HG02623 (cell line): ENCODE results near the gene CCL28.
A peak's percentile ranks its signal among the peaks of the same experiment; 100 is the strongest.
"Not testable (repeated sequence)": the region's sequence is repeated elsewhere in the genome, so short reads cannot be mapped to it uniquely, and the experiment has no call there.

Source experiments
- ATAC-seq: cut with Tn5 transposase; IDR thresholded peaks from one replicate; pipeline ENCODE4 v1.9.1; 2021; ENCODE audit warnings: moderate library complexity; ENCODE audit not compliant: unreplicated experiment

Gene CCL28

DNA sequence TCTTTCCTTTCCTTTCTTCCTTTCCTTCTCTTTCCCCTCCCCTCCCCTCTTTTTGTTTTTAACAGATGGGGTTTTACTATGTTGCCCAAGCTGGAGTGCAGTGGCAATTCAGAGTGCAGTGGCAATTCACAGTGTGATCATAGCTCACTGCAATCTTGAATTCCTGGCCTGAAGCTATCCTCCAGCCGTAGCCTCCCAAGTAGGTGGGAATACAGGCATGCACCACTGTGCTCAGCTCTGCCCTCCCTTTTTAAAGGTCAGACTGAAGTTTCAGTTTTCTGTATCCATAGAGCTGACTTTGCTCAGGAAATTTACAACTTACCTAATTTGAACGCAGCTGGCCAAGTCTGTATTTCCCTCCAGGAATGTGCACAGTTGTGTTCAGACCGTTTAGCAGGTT, 696 bp downstream of the CCL28 start:
- ATAC-seq: no peak

DNA sequence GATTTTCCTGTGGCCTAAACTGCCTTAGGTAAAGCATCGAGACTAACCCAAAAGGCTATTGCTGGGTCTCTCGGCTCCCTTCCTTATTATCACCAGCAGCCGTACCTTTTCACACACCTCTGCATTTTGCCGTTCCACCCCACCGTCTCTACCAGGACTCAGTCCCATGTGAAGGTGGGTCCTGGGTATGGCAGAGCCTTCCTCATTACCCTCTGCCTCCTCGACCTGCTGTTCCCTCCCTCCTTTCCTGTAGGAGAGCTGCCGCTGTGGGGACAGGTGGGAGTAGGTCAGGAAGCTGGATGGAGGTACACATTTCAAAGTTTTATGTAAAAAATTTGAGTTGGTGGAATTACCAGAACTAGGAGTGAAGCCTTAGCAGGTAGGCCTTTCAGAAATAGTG, 1.8 kb downstream of the CCL28 start:
- ATAC-seq: no peak

DNA sequence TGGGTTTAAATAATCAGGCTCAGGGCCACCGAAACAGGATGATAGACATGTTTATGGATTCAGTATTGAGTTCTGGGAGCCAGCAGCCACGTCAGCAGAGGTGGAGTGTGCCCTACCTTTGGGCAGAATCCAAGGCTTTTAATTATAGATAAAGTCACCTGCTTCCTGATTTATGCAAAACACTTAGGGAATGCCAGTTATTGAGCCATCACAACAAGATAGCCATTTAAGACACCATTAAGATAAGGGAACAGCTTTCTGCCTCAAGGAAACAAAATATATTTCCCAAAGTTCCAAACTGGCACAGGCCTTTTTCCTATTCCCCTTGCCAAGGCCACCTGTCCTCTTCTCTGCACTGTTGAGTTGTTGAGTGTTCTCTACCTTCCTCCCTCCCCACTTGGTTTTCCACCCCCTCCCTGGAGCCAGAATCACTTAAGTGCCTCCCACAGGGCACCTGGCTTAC, 2.4 kb downstream of the CCL28 start:
- no peak for ATAC-seq

DNA sequence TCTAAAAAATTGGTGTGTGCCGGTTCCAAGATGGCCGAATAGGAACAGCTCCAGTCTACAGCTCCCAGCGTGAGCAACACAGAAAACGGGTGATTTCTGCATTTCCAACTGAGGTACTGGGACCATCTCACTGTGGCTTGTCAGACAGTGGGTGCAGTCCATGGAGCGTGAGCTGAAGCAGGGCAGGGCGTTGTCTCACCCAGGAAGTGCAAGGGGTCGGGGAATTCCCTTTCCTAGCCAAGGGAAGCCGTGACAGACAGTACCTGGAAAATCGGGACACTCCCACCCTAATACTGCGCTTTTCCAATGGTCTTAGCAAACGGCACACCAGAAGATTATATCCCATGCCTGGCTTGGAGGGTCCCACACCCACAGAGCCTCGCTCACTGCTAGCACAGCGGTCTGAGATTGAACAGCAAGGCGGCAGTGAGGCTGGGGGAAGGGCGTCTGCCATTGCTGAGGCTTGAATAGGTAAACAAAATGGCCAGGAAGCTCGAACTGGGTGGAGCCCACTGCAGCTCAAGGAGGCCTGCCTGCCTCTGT, 9.6 kb downstream of the CCL28 start:
- not testable (repeated sequence) for ATAC-seq

DNA sequence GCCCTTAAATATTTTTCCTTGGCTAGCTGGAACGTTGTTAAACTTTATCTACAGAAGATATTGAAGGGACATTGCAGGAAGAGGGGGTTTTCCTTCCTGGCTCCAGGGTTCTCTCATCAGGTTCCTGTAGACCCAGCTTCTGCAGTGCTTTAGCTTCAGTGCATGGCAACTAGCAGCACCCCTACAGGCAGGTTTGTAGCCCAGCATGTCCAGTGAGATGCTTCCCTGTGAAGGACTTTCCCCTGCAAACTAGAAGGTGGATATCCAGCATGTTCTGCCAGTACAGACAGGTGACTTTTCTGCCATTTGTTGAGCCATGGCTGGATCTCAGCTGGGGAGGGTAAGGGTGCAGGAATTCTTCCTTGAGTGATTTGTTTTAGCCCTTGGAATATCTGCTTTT, 10.4 kb downstream of the CCL28 start:
- ATAC-seq: no peak

DNA sequence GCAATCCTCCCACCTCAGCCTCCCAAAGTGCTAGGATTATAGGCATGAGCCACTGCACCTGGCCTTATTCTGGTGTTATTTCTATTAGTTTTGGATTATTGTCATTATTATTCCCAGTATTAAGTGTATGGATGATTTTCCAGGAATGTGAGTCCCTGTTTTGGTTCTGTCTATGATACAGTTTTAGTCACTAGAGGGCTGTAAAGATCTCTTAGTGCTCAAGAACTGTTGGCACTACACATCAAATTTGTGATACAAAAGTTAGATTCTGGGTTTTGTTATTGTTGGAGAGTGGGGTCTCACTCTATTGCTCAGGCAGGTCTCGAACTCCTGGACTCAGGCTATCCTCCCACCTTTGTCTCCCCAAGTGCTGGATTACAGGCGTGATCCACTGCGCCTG, 12.1 kb downstream of the CCL28 start:
- no peak for ATAC-seq

DNA sequence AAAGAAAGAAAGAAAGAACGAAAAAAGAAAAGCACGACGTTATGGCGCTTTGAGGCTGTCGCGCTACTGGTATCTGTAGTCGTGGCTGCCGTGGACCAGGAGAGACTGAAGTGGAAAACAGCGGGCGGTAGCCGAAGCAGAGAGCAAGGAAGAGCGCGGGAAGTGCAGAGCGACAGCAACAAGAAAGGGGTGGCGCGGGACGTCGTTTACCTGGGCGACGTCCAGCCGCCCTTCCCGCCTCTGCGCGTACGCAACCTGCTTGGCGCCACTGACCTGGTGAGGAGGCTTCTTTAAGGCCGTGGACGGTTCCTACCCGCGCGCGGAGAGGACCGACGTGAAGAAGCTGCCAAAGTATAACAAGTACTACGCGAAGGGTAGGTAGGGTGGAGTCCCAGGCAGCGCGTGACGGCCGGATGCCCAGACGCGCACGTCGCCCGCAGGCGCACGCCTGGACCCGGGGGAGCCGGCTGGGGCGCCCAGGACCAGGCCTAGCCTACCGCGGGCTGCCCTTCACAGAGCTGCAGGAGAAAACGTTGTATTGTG, 15.4 kb downstream of the CCL28 start:
- ATAC-seq: peak; percentile 97

DNA sequence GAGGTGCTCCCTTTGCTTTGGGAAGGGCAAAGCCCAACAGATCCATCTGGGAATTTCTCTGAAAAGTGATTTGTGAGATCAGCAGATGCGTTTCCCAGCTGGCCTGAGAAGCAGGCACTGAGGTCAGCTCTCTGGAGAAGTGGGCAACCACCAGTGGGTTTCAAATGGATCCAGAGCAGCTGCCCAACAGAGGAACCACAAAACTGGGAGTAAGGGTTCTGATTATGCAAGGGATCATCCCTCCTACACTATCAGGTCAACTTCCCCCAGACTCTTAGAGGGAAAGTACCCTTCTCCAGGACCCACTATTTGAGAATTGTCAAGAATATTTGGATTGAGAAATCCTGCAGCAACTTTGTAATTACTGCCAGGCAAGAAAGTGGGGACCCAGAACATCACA, 21.7 kb downstream of the CCL28 start:
- ATAC-seq: no peak

DNA sequence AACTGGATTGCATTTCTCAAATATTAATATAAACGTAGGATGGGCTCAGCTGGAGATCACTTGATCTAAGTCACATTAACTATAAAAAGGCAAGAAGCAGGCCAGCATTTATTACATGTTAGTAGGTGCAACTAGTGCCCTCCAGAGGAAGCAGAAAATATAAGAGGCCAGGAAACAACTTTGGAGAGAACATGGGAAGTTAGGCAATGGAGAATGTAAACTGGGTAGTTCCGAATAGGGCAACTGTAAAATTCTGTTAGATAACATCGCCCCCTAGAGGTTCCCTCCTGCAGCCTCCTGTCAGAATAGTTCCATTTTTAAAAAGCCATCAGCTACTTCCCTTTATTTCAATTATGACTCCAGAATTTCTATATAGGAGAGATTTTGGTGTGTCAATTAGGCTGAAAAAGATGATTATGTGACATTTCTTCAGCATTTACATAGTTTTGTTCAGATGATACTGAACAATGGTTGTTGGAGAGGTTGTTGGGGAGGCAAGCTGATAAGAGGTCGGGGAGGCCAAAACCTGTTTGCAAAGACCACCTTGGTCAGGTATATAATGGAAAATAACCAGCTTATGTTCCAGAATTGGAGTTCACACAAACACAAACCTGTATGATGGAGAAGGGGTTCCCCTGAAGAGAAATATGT, 22.4 kb downstream of the CCL28 start:
- peak; percentile 50 for ATAC-seq

DNA sequence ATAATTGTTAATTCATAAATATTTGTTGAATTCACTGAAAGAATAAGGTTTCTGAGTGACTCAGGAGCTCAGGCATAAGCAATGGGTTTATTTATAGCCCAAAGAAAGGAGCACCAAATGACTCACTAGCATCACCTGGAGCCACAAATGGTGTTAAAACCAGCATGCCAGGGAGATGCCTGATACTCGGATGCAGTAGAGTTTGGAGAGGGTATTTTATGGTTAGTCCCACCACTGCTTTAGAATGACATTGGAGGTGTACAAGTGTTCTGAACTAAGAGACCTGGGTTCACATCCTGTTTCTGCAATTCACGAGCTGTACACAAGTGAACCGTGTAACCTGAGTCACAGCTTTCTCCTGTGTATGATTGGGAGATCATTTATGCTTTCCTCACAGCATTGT, 25.2 kb downstream of the CCL28 start:
- peak; percentile 42 for ATAC-seq

DNA sequence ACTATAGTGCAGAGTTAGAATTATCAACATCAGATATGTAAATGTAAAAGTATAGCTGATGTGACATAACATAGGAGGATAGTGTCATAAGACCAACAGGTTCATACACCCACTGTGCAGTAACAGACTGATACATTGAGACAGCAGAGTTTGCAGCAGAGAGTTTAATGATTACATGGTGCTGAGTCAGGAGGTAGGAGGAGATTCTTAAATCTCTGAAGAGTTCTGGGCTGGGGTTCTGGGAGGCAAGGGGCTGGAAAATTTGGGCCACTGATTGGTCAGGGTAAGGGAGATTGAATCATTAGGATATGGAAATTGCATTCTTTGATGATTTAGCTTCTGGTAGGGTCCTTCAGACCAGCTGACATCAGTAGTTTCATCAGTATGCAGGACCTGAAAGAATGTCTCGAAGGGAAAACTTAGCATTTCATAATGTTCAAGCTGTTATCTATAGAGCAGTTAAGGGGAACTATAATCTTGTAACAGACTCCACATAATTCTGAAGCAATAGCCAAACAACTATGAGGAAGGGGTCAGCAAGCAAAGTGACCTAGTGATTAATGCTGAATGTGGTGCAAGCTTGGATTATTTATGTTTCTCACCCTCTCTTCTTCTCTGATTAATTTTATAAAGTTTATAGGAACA, 35.6 kb downstream of the CCL28 start:
- no peak for ATAC-seq

DNA sequence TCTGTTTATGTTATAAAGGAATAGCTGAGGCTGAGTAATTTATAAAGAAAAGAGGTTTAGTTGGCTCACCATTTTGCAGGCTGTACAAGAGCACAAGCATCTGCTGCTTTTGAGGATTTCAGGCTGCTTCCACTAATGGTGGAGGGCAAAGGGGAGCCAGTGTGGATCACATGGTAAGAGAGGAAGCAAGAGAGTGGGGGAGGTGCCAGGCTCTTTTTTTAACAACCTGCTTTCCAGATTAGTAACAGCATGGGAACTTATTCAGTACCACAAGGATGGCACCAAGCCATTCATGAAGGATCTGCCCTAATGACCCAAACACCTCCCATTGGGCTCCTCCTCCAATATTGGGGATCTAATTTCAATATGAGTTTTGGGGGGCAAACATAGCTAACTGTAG, 40.4 kb downstream of the CCL28 start:
- ATAC-seq: no peak

DNA sequence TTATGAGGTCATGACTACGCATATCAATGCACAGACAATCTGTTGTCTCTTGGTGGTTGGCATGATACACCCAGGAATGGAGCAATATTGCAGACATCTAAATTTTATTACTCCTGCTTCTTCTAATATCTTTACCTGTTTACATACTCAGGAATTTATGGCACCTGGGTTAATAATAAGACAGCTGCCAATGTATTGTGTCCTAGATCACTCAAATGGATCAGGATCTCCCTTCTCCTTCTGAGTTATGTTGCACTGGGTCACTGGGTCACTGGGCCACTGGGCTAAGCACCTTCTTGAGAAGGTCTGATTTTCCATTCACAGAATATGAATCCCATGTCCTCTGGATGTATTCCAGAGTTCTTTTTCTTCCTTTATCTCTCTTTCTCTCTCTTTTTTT, 41.8 kb downstream of the CCL28 start:
- ATAC-seq: no peak

DNA sequence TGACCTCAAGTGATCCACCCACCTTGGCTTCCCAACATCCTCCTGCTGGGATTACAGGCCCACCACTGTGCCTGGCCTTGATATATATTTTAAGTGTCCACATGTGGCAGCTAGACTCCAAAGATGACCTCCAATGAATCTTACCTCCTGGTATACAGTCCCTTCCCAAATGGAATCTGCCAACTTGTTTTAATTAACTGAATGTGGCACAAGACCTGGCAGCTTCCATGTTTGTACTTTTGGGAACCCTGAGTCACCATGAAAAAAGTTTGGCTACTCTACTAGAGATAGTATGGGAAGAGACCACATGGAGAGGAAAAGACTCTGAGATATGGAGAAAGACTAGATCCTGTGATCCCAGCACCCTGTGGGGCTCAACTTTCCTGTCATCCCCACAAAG, 42.5 kb downstream of the CCL28 start:
- ATAC-seq: no peak

DNA sequence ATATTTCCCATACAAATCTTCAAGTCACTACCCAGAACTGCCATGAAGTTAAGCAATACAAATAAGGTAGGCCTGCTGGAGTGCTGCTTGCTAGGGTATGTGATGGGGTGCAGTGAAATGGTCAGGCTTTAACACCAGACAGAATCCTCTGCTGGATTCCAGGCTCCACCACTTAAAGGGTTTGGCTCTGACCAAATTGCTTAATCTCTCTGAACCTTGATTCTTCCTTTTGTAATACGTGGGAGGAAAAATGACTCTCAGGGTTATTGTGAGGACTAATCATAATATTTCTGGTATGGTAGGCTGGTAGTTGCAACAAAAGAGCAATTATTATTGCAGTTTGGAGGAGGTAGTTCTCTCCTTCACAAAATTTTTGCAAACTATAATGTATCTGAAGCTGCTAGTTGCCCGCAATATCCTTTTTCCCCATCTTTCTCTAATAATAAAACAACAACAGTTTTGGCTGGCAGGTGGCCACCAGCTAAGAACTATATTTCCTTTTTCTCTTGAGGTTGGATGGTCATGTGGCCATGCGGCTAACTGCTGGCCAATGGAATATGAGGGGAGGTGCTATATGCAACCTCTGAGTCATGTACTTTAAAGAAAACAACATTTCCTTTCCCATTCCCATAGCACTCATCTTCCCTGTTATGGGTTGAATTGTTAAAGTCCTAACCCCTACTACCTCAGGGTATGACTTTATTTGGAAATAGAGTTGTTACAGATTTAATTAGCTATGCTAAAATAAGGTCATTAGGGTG, 44.1 kb downstream of the CCL28 start:
- ATAC-seq: no peak

DNA sequence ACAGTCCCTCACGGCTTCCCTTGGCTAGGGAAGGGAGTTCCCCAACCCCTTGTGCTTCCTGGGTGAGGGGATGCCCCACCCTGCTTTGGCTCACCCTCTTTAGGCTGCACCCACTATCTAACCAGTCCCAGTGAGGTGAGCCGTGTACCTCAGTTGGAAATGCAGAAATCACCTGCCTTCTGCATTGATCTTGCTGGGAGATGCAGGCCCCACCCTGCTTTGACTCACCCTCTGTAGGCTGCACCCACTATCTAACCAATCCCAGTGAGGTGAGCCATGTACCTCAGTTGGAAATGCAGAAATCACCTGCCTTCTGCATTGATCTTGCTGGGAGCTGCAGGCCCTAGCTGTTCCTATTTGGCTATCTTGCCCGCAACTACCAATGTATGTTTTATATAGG, 44.7 kb downstream of the CCL28 start:
- ATAC-seq: no peak

DNA sequence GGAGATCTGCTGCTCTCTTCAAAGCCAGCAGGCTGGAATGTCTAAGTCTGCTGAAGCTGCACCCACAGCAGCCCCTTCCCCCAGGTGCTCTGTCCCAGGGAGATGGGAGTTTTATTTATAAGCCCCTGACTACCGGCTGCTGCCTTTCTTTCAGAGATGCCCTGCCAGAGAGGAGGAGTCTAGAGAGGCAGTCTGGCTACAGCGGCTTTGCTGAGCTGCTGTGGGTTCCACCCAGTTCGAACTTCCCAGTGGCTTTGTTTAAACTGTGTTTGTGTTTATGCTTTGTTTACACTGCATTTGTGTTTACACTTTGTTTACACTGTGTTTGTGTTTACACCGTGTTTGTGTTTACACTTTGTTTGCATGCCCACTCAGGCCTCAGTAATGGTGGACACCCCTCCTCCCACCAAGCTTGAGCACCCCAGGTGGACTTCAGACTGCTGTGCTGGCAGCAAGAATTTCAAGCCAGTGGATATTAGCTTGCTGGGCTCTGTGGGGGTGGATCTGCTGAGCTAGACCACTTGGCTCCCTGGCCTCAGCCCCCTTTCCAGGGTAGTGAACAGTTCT, 45.4 kb downstream of the CCL28 start:
- not testable (repeated sequence) for ATAC-seq

DNA sequence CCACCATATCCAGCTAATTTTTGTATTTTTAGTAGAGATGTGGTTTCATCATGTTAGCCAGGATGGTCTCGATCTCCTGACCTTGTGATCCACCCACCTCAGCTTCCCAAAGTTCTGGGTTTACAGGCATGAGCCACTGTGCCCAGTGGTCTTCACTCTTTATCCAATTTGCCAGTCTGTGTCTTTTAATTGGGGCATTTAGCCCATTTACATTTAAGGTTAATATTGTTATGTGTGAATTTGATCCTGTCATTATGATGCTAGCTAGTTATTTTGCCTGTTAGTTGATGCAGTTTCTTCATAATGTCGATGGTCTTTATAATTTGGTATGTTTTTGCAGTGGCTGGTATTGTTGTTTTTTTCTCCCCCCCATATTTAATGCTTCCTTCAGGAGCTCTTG, 47.0 kb downstream of the CCL28 start:
- ATAC-seq: not testable (repeated sequence)

DNA sequence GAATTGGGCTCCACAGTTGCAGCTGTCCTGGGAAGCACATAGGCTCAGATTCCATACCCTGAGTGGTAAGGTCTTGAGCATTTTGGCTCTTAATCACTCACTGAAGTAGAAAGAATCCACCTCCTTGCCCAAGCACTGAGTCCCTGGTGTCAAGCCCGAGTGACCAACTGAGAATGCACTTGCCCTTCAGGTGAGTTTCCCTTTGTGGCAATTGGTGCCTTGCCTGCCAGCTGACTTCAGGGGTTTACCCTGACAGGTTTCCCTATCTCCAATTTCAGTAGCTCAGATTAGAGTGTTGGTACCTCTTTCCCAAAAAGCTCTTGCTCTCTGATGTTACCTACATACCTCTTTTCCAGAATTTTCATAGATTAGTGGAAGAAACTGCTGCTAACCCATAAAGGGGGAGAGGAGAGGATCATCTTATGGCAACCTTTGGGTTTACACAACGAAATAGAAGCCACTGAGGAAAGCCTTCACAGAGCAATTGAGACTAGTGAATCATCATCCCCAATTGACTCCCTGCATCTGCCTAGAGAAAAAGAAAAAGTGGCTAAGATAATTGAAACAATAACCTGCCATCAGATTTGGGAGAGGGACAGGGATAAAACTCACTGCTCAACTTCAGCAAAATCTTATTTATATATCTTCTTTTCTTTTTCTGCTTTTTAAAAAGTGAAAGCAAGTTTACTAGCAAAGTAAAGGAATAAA, 48.6 kb downstream of the CCL28 start:
- no peak for ATAC-seq

DNA sequence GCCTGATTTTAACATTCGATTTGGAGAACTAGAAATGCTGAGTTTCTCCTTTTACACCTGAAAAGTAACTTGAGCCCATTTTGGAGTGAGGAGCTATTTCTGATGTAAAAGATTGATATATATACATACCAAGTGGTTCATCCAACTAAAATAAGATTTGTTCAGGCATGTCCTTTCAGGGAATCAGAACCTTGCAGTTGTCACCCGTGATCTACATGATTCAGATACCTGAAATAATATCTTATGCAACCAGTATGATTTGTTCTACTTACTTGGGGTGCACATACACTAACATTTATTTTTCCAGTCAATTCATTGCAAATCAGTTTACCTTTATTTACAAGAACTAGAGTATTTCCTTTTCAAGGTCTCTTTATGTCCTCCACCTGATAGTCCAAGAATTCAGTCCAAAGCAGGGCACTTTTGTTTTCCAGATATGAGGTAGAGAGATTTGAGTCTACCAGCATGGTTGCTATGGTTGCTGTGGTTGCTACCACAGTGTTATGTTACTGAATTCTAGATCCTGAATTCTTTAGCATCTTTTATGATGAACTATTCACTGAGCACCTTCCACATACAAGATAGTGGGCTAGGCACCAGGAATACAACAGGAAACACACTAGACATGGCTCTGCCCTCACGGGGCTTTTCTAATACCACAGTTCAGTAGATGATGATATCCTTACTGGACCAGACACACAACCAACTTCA, 49.3 kb downstream of the CCL28 start:
- no peak for ATAC-seq
